Left hindlimb (tissue), 1 donor: ENCODE data around the gene ZSWIM9.
"Not testable (repeated sequence)": the region's sequence is repeated elsewhere in the genome, so short reads cannot be mapped to it uniquely, and the experiment has no call there.

Experiments used
- DNase-seq: peaks from one replicate; pipeline ENCODE4 v3.0.0-alpha.2; 2018

The ZSWIM9 gene

GRCh38 chr19:48220784-48221183 is 50.3 kb downstream of the ZSWIM9 start:
- DNase-seq: not testable (repeated sequence)

DNA sequence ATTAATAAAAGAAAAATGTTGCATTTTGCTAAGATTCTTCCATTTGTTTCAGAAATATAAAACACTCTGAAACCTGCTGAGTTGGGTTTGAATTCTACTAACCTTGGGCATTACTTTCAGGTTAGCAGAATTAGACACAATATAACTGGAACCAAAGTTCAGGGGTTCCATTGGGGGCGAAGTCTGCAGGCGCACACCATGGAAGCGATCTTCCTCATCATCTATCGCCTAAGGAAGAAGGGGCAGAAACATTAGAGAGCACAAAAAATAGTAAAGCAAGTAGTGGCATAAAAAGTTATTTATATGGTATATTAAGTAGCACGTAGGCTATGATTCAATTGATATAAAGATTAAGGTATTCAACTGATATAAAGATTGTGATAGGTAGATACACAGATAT is 51.1 kb downstream of the ZSWIM9 start:
- no peak for DNase-seq

- no peak for DNase-seq
These were observed 60.2 kb downstream of the ZSWIM9 start for GRCh38 chr19:48230555-48231129.

DNA sequence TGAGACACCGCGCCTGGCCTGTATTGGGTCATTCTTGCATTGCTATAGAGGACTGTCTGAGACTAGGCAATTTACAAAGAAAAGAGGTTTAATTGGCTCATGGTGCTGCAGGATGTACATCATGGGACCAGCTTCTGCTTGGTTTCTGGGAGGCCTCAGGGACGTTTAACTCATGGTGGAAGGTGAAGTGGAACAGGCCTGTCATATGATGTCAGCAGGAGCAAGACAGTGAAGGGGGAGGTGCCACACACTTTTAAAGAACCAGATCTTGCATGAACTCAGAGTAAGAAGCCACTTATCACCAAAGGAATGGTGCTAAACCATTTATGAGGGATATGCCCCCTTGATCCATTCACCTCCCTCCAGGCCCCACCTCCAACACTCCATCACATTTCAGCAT is 66.6 kb downstream of the ZSWIM9 start:
- no peak for DNase-seq

- no peak for DNase-seq
These were observed 68.6 kb downstream of the ZSWIM9 start for GRCh38 chr19:48239120-48239519.

DNA sequence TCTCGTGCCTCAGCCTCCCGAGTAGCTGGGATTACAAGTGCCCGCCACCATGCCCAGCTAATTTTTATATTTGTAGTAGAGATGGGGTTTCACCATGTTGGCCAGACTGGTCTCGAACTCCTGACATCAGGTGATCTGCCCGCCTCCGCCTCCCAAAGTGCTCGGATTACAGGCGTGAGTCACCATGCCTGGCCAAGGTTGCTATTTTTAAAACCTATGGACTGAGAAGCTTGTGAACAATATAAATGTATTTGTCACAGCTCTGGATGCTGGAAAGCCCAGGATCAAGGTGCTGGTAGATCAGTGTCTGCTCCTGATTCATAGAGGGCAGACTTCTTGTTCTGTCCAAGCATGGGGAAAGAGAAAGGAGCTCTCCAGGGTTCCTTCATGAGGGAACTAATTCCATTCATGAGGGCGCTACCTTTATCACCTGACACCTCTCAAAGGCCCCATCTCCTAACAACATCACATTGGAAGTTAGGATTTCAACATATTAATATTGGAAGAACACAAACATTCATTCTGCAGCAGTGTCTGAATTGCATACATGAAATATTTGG is 69.2 kb downstream of the ZSWIM9 start:
- DNase-seq: no peak

GRCh38 chr19:48241771-48242170 is 71.3 kb downstream of the ZSWIM9 start:
- DNase-seq: not testable (repeated sequence)

GRCh38 chr19:48244281-48244680 is 73.8 kb downstream of the ZSWIM9 start:
- no peak for DNase-seq

DNA sequence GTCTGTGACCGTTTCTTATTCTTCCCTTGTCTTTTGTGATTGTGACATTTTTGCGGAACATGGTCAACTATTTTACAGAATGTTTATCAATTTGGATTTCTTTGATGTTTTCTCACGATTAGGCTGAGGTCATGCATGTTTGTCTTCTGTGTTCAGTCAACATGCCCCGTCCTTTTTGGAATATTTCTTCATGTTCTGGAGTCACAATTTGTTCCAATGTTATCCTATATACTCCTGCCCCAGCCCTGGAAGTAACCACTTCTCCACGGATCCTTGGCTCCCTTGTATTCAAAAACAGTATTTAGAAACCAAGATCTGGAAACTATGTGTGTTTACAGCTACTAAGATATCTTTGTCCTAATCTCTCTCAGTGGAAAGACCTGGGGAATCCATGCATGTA is 75.6 kb downstream of the ZSWIM9 start:
- no peak for DNase-seq

DNA sequence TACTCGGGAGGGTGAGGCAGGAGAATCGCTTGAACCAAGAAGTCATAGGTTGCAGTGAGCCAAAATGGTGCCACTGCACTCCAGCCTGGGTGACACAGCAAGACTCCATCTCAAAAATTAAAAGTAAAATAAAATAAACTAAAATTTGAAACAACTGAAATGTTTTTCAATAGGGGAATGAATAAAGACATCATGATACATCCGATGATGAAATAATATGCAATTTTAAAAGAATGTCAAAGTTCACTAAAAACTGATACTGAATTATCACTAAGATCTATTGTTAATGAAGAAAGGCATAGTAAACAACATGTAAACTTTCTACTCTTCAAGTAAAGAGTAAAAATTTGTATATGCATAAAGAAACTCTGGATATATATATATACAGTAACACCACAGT is 76.7 kb downstream of the ZSWIM9 start:
- DNase-seq: no peak
